ENCODE results near the gene PBRM1. TPM values are rescaled to one million over a fixed set of nuclear protein-coding genes. Genes with fewer than 3 reads are reported as not detected.
A peak's percentile ranks its signal among the peaks of the same experiment; 100 is the strongest.

PBRM1 gene
- total RNA-seq, 1 experiment from 2014 or later, result 74.2 TPM

DNA sequence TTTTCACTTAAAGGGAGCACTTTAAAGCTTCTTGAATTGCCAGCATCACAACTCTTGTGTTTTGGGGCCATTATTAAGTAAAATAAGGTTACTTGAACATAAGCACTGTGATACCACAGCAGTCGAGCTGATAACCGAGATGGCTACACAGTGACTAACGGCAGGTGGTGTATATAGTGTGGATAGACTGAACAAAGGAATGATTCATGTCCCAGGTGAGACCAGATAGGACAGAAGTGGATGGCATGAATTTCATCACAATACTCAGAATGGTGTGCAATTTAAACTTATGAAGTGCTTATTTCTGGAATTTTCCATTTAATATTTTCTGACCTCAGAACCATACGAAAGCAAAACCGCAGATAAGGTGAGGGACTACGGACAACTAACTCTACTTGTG, 40.2 kb downstream of the PBRM1 start:
- H3K4me3 Mint-ChIP-seq, result no peak overlapping the region
- Histone ChIP-seq H4K20me1 (ENCODE audit: control insufficient read depth, insufficient read depth, insufficient read length) (no peaks in the 10 kb centered on the region), H3K27ac (ENCODE audit: insufficient read length, low read depth, low read length) (no peak overlapping the region), H3K4me1 (ENCODE audit: insufficient read depth, low read length) (no peaks in the 10 kb centered on the region), H3K4ac (ENCODE audit: low read depth, low read length) (no peak overlapping the region), H2BK120ac (ENCODE audit: low read depth, low read length, poor library complexity, severe bottlenecking) (no peak overlapping the region), H2BK5ac (ENCODE audit: insufficient read length, low read length) (no peak overlapping the region), H2AFZ (ENCODE audit: low read length) (no peak overlapping the region), H3K9ac (ENCODE audit: extremely low read depth, insufficient read length, low read length) (no peak overlapping the region), H4K5ac (ENCODE audit: insufficient read length, low read depth, low read length) (no peak overlapping the region), H3K4me2 (ENCODE audit: insufficient read depth, insufficient read length, low read length) (no peak overlapping the region), H3T11ph (ENCODE audit: low read length) (no peak overlapping the region), H2BK15ac (ENCODE audit: low read depth, low read length) (no peak overlapping the region), H2BK20ac (ENCODE audit: low read depth, low read length, poor library complexity, severe bottlenecking) (no peak overlapping the region), H2AK5ac (ENCODE audit: insufficient read length, low read length) (no peak overlapping the region), H3K79me2 (ENCODE audit: insufficient read depth, low read length) (no peaks in the 10 kb centered on the region), H3K23ac (ENCODE audit: insufficient read length, low read depth, low read length) (no peak overlapping the region), H4K91ac (ENCODE audit: insufficient read length, low read depth, low read length) (no peak overlapping the region), H3K79me1 (ENCODE audit: insufficient read depth, low read depth, low read length, poor library complexity, severe bottlenecking) (no peaks in the 10 kb centered on the region), H3K23me2 (ENCODE audit: insufficient read length, low read depth, low read length, poor library complexity, severe bottlenecking) (no peaks in the 10 kb centered on the region), H2BK12ac (ENCODE audit: insufficient read length, low read depth, low read length) (no peak overlapping the region), H3K27me3 (ENCODE audit: insufficient read depth, low read length) (no peaks in the 10 kb centered on the region), H3K56ac (ENCODE audit: insufficient read length, low read depth, low read length) (no peak overlapping the region), H3K9me3 (ENCODE audit: control insufficient read depth, low read depth, low read length) (no peaks in the 10 kb centered on the region), H3K18ac (ENCODE audit: insufficient read length, low read depth, low read length) (no peak overlapping the region), H4K8ac (replicated peaks; ENCODE audit: insufficient read length, low read depth, low read length) (no peak overlapping the region), H3K14ac (ENCODE audit: insufficient read depth, low read length) (no peak overlapping the region)
- H3K9me3 Mint-ChIP-seq, result no peaks in the 10 kb centered on the region
- TF ChIP-seq, protein P1, sequence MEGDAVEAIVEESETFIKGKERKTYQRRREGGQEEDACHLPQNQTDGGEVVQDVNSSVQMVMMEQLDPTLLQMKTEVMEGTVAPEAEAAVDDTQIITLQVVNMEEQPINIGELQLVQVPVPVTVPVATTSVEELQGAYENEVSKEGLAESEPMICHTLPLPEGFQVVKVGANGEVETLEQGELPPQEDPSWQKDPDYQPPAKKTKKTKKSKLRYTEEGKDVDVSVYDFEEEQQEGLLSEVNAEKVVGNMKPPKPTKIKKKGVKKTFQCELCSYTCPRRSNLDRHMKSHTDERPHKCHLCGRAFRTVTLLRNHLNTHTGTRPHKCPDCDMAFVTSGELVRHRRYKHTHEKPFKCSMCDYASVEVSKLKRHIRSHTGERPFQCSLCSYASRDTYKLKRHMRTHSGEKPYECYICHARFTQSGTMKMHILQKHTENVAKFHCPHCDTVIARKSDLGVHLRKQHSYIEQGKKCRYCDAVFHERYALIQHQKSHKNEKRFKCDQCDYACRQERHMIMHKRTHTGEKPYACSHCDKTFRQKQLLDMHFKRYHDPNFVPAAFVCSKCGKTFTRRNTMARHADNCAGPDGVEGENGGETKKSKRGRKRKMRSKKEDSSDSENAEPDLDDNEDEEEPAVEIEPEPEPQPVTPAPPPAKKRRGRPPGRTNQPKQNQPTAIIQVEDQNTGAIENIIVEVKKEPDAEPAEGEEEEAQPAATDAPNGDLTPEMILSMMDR (conservative IDR thresholded peaks at IDR 0.05), result no peak
- H3K4me1 Mint-ChIP-seq, result no peaks in the 10 kb centered on the region
- H3K27me3 Mint-ChIP-seq (ENCODE audit: low read depth), result no peaks in the 10 kb centered on the region
- no peak for DNase-seq
- WGBS (ENCODE audit: extremely low coverage, insufficient read length, low lambda C conversion rate), result no CpG with 5 or more reads among the region's 6 CpGs
- H3K36me3 Mint-ChIP-seq (ENCODE audit: insufficient read depth in 1 of 3, low read depth in 3 of 3), result peaks cover 14 to 72% (median 58%) of the 10 kb centered on the region in 3 experiments; a peak in 6 of 7 replicates
- H3K27ac Mint-ChIP-seq, result peak overlapping the region in 1 of 3 experiments; percentile 9; a peak in 1 of 7 replicates

All from H9 (cell line).